Effector CD8-positive, alpha-beta T cell (primary cell): Measurements from ENCODE around the gene MTERF4.

ENCODE experiments used
- DNase-seq: peaks from one replicate; lab custom pipeline; 2025; lab: John Stamatoyannopoulos, UW

MTERF4 gene

GRCh38 chr2:241088791-241089732 is 13.0 kb downstream of the MTERF4 start:
- DNase-seq: no peak

- DNase-seq: no peak
Measured at GRCh38 chr2:241088376-241088775, 13.7 kb downstream of the MTERF4 start.

- no peak for DNase-seq
Measured at GRCh38 chr2:241087420-241088268, 14.4 kb downstream of the MTERF4 start.

GRCh38 chr2:241084856-241085444 is 17.1 kb downstream of the MTERF4 start:
- no peak for DNase-seq

GRCh38 chr2:241083091-241083415 is 19.0 kb downstream of the MTERF4 start:
- DNase-seq: no peak

- DNase-seq: no peak
Measured at GRCh38 chr2:241082341-241083090, 19.6 kb downstream of the MTERF4 start.

GRCh38 chr2:241081643-241082340 is 20.3 kb downstream of the MTERF4 start:
- no peak for DNase-seq

- no peak for DNase-seq
Measured at GRCh38 chr2:241081190-241081642, 20.9 kb downstream of the MTERF4 start.

GRCh38 chr2:241080405-241081189 is 21.5 kb downstream of the MTERF4 start:
- DNase-seq: no peak

- DNase-seq: no peak
Measured at GRCh38 chr2:241074901-241075540, 27.1 kb downstream of the MTERF4 start.

- DNase-seq: no peak
Measured at GRCh38 chr2:241074065-241074818, 27.8 kb downstream of the MTERF4 start.

- DNase-seq: no peak
Measured at GRCh38 chr2:241073166-241074064, 28.7 kb downstream of the MTERF4 start.

GRCh38 chr2:241072553-241073165 is 29.4 kb downstream of the MTERF4 start:
- no peak for DNase-seq

- DNase-seq: no peak
Measured at GRCh38 chr2:241072151-241072550, 29.9 kb downstream of the MTERF4 start.

- DNase-seq: no peak
Measured at GRCh38 chr2:241071677-241072111, 30.4 kb downstream of the MTERF4 start.

- no peak for DNase-seq
Measured at GRCh38 chr2:241070811-241071676, 31.0 kb downstream of the MTERF4 start.
